GM19193 (cell line): ENCODE measurements around the gene POU4F1.

ENCODE experiments used
- POLR2A ChIP-seq: IDR thresholded peaks from 4 replicates; pipeline ENCODE4 v1.6.1; 2011; ENCODE audit not compliant: insufficient read depth, insufficient read length; ENCODE audit errors: extremely low read depth

The POU4F1 gene

GRCh38 chr13:78598966-78599644 is 4.2 kb downstream of the POU4F1 start:
- no peak for TF ChIP-seq POLR2A

- TF ChIP-seq POLR2A: no peak
Observed at GRCh38 chr13:78598116-78598781, 5.1 kb downstream of the POU4F1 start.

- no peak for TF ChIP-seq POLR2A
Observed at GRCh38 chr13:78597602-78597932, 5.8 kb downstream of the POU4F1 start.

- TF ChIP-seq POLR2A: no peak
Observed at GRCh38 chr13:78596736-78597601, 6.4 kb downstream of the POU4F1 start.

GRCh38 chr13:78596399-78596735 is 7.0 kb downstream of the POU4F1 start:
- no peak for TF ChIP-seq POLR2A

GRCh38 chr13:78595495-78596398 is 7.6 kb downstream of the POU4F1 start:
- TF ChIP-seq POLR2A: no peak

GRCh38 chr13:78594456-78594975 is 8.8 kb downstream of the POU4F1 start:
- TF ChIP-seq POLR2A: no peak

GRCh38 chr13:78593652-78594455 is 9.5 kb downstream of the POU4F1 start:
- no peak for TF ChIP-seq POLR2A

- no peak for TF ChIP-seq POLR2A
Observed at GRCh38 chr13:78593129-78593528, 10.2 kb downstream of the POU4F1 start.

- TF ChIP-seq POLR2A: no peak
Observed at GRCh38 chr13:78592584-78592983, 10.8 kb downstream of the POU4F1 start.

GRCh38 chr13:78589206-78589605 is 14.1 kb downstream of the POU4F1 start:
- TF ChIP-seq POLR2A: no peak

GRCh38 chr13:78587395-78587794 is 16.0 kb downstream of the POU4F1 start:
- no peak for TF ChIP-seq POLR2A

- no peak for TF ChIP-seq POLR2A
Observed at GRCh38 chr13:78586706-78587105, 16.6 kb downstream of the POU4F1 start.

GRCh38 chr13:78576261-78576660 is 27.1 kb downstream of the POU4F1 start:
- no peak for TF ChIP-seq POLR2A
